Inferior parietal cortex (tissue), 1 donor: ENCODE results near the gene KCNE1.
"Not testable (repeated sequence)": the region's sequence is repeated elsewhere in the genome, so short reads cannot be mapped to it uniquely, and the experiment has no call there.

ENCODE experiments used
- DNase-seq: peaks from one replicate; pipeline ENCODE4 v3.0.0-alpha.2; 2016; ENCODE audit errors: extremely low spot score

KCNE1 gene

GRCh38 chr21:34417448-34418077 lies 94.4 kb downstream of the KCNE1 start:
- DNase-seq: not testable (repeated sequence)

DNA sequence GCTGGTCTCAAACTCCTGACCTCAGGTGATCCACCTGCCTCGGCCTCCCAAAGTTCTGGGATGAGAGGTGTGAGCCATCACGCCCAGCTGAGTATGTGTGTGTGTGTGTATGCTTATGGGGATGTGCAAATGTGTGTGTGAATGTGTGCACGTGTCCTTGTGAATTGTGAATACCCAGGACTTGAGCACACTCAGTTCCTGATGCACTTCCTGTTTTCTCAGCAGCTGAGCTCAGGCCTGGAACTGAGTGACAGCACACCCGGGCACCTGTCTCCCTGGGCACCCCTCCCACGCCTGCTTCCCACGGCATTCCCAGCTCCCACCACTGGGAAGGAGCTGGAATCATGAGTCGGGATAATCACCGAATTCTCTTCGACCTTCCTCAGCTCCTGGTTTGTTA lies 104.7 kb downstream of the KCNE1 start:
- DNase-seq: not testable (repeated sequence)

DNA sequence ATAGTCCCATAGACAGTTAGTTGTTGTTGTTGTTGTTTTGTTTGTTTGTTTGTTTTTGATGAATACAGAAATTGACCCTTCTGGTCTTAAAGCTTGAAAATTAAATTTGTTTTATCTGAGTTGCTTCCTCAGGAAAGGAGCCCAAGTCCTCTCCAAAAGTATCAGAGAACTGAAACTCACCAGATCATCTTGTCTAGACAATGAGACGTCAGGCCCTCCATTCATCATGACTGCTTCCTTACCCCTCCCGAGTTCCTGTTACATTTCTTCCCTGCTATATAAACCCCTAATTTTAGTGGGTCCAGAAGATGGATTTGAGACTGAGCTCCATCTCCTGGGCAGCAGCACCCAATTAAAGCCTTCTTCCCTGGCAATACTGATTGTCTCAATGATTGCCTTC lies 105.3 kb downstream of the KCNE1 start:
- DNase-seq: not testable (repeated sequence)

GRCh38 chr21:34406102-34406501 lies 105.9 kb downstream of the KCNE1 start:
- DNase-seq: not testable (repeated sequence)

GRCh38 chr21:34405686-34406085 lies 106.3 kb downstream of the KCNE1 start:
- not testable (repeated sequence) for DNase-seq

- DNase-seq: not testable (repeated sequence)
Observed at GRCh38 chr21:34404742-34405141, 107.3 kb downstream of the KCNE1 start.

DNA sequence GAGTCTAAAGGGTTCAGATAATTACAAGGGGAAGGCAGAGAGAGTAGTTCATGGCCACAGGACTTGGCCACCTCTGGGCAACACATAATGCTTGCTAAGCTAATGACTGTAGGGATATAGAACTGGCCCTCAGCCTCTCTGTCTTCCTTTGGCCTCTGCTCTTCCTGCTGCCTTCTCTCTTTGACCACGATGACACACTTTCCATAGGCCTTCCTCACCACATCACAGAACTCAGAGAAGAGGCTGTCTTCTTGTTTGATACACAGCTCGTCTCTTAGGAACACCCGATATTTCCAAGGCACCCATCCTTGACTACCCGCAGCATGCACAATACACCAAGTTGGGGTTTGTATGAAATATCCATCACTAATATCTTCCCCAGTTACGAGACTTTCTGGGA lies 111.5 kb downstream of the KCNE1 start:
- not testable (repeated sequence) for DNase-seq
